ENCODE measurements around the gene ABCC6.
"Not testable (repeated sequence)": the region's sequence is repeated elsewhere in the genome, so short reads cannot be mapped to it uniquely, and the experiment has no call there.

DNA sequence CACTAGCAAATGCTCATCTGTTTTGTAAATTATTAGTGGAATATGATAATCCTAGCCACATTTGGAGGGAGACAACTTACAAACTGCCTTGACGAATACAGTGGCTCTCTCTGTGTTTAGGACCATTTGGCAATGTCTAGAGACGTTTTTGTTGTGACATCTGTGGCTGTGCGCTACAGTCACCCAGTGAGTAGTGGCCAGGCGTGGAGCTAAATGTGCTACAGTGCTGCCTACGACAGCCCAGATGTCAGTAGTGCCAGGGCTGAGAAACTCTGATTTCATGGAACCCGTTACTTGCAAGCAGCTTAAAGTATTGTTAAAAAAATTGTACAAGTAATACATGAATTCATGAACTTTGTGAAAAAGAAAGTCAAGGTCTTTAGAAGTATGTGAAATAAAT is 13.8 kb upstream of the ABCC6 start:
- not testable (repeated sequence) for TF ChIP-seq EZH2 (IDR thresholded peaks at IDR 0.05; ENCODE audit: borderline replicate concordance, low read depth, low read length, poor library complexity, severe bottlenecking)
- TF ChIP-seq, protein P1, sequence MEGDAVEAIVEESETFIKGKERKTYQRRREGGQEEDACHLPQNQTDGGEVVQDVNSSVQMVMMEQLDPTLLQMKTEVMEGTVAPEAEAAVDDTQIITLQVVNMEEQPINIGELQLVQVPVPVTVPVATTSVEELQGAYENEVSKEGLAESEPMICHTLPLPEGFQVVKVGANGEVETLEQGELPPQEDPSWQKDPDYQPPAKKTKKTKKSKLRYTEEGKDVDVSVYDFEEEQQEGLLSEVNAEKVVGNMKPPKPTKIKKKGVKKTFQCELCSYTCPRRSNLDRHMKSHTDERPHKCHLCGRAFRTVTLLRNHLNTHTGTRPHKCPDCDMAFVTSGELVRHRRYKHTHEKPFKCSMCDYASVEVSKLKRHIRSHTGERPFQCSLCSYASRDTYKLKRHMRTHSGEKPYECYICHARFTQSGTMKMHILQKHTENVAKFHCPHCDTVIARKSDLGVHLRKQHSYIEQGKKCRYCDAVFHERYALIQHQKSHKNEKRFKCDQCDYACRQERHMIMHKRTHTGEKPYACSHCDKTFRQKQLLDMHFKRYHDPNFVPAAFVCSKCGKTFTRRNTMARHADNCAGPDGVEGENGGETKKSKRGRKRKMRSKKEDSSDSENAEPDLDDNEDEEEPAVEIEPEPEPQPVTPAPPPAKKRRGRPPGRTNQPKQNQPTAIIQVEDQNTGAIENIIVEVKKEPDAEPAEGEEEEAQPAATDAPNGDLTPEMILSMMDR (conservative IDR thresholded peaks at IDR 0.05; ENCODE audit: low read depth, low read length), result not testable (repeated sequence)
